ENCODE measurements around the gene PPARD. TPM values are rescaled to one million over a fixed set of nuclear protein-coding genes. Genes with fewer than 3 reads are reported as not detected.
A peak's percentile ranks its signal among the peaks of the same experiment; 100 is the strongest.

The PPARD gene
- polyA plus RNA-seq, 1 experiment: 40.9 TPM

DNA sequence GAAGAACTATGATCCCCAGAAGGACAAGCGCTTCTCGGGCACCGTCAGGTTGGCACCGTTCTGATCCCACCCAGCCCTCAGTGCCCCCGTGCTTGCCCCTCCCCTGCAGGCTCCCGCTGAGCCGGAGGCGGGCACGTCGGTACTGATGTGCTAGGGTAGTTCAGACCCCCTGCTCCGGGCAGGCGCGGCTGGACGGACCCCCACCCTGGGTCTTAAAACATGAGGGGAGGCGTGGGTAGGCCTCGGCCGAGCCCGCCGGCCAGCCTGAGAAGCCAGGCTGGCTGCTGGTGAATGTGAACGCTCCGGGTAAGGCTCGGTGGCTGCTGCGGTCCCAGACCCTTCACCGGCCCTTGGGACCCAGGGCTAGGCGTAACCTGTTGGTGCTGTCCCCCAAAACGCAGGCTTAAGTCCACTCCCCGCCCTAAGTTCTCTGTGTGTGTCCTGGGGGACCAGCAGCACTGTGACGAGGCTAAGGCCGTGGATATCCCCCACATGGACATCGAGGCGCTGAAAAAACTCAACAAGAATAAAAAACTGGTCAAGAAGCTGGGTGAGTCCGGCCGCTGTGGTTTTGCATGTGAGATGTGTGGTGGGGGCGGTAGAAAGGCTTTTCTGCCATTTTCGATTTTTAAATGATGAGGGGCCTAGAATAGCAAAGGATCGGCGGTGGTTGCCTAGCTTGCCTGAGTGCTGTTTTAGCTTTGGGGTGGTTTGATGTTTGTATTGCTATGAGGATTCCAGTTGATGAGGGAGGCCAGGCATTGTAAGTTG, 126.8 kb downstream of the PPARD start:
- POLR2A ChIA-PET: interaction anchor here (0.8 kb wide), 1 partner anchor 127 kb away, joined by 3 read pairs; the partner anchor contains the start of gene PPARD
- Histone ChIP-seq H3K36me3 (ENCODE audit: control insufficient read depth, insufficient read depth, low read length) (peaks cover 16% of the 10 kb centered on the region), H3K27me3 (ENCODE audit: control insufficient read depth, insufficient read depth, low read length) (no peaks in the 10 kb centered on the region), H3K4me3 (ENCODE audit: low read depth, low read length) (peak overlapping the region; percentile 80)
- TF ChIP-seq, protein P1, sequence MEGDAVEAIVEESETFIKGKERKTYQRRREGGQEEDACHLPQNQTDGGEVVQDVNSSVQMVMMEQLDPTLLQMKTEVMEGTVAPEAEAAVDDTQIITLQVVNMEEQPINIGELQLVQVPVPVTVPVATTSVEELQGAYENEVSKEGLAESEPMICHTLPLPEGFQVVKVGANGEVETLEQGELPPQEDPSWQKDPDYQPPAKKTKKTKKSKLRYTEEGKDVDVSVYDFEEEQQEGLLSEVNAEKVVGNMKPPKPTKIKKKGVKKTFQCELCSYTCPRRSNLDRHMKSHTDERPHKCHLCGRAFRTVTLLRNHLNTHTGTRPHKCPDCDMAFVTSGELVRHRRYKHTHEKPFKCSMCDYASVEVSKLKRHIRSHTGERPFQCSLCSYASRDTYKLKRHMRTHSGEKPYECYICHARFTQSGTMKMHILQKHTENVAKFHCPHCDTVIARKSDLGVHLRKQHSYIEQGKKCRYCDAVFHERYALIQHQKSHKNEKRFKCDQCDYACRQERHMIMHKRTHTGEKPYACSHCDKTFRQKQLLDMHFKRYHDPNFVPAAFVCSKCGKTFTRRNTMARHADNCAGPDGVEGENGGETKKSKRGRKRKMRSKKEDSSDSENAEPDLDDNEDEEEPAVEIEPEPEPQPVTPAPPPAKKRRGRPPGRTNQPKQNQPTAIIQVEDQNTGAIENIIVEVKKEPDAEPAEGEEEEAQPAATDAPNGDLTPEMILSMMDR (IDR thresholded peaks at IDR 0.05; ENCODE audit: insufficient read depth, low read depth, low read length): no peak
- DNase-seq (ENCODE audit: low read depth): no peak
- CTCF ChIA-PET: interaction anchor here (0.8 to 3.3 kb wide), 15 partner anchors 9 to 180 kb away, joined by 3 to 22 read pairs (median 5); partner anchors contain the start of genes DEF6, FANCE and PPARD

DNA sequence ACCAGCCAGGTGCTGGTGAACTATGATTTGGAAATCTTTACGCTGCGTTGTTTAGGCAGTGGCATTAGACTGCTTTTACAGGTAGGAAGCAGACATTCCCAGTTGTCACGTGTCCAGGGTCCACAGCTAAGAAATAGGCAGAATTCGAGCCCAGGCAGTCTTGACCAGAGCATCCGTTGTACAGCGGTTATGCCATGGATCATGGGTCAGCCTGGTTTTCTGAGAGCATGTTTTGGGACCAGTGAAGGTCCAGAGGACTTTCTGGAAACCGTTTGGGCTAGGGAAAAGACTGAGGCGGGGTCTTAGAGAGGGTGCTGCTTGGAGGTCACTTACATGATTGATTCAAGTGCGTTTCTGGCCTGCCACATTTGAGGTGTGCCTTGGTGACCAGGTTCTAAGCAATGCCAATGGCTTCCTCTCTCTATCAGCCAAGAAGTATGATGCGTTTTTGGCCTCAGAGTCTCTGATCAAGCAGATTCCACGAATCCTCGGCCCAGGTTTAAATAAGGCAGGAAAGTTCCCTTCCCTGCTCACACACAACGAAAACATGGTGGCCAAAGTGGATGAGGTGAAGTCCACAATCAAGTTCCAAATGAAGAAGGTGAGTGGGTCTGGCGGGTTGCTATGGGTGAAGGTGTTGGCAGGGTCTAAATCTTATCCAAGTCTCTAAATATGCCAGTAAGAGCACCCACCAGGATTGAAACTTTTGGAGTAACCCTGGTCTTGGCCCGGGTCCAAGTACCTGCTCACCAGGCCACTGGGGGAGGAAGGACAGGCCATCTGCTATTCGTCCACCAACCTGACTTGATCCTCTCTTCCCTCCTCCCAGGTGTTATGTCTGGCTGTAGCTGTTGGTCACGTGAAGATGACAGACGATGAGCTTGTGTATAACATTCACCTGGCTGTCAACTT, 127.6 kb downstream of the PPARD start:
- no peak for DNase-seq (ENCODE audit: low read depth)
- TF ChIP-seq, protein P1 (IDR thresholded peaks at IDR 0.05; ENCODE audit: insufficient read depth, low read depth, low read length): no peak
- Histone ChIP-seq H3K4me3 (ENCODE audit: low read depth, low read length) (peak overlapping the region; percentile 80), H3K36me3 (ENCODE audit: control insufficient read depth, insufficient read depth, low read length) (peaks cover 25% of the 10 kb centered on the region), H3K27me3 (ENCODE audit: control insufficient read depth, insufficient read depth, low read length) (no peaks in the 10 kb centered on the region)
- POLR2A ChIA-PET: interaction anchor here (0.8 kb wide), 1 partner anchor 128 kb away, joined by 3 read pairs; the partner anchor contains the start of gene PPARD
- CTCF ChIA-PET: interaction anchor here (0.8 to 3.3 kb wide), 6 partner anchors 8 to 173 kb away, joined by 3 to 22 read pairs (median 4); partner anchors contain the start of gene DEF6

DNA sequence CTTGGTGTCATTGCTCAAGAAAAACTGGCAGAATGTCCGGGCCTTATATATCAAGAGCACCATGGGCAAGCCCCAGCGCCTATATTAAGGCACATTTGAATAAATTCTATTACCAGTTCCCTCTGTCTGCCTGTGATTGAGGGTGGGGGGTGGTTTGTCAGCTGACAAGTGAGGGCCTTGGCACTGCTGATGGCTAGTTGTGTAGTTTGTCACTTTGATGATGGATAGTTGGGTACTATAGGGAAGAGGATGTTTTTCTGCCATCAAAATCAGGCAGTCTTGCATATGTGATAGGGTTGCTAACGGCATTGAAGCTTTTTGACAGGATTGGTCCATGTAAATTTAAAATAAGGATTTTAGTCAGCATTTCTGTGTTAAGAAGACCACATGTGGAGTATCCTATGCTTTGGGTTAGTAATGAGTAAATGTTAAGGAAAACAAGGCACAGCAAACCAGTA, 128.3 kb downstream of the PPARD start:
- ChIA-PET CTCF (interaction anchor here (0.5 to 1.1 kb wide), 2 partner anchors 11 to 19 kb away, joined by 3 read pairs; no protein-coding TSS in a partner anchor), POLR2A (interaction anchor here (0.6 kb wide), 1 partner anchor 18 kb away, joined by 4 read pairs; no protein-coding TSS in a partner anchor)
- DNase-seq (ENCODE audit: low read depth): no peak
- peaks cover 28% of the 10 kb centered on the region for H3K36me3 ChIP-seq (ENCODE audit: control insufficient read depth, insufficient read depth, low read length)
- TF ChIP-seq, protein P1 (IDR thresholded peaks at IDR 0.05; ENCODE audit: insufficient read depth, low read depth, low read length): no peak
- H3K4me3 ChIP-seq (ENCODE audit: low read depth, low read length): no peak overlapping the region
- no peaks in the 10 kb centered on the region for H3K27me3 ChIP-seq (ENCODE audit: control insufficient read depth, insufficient read depth, low read length)

DNA sequence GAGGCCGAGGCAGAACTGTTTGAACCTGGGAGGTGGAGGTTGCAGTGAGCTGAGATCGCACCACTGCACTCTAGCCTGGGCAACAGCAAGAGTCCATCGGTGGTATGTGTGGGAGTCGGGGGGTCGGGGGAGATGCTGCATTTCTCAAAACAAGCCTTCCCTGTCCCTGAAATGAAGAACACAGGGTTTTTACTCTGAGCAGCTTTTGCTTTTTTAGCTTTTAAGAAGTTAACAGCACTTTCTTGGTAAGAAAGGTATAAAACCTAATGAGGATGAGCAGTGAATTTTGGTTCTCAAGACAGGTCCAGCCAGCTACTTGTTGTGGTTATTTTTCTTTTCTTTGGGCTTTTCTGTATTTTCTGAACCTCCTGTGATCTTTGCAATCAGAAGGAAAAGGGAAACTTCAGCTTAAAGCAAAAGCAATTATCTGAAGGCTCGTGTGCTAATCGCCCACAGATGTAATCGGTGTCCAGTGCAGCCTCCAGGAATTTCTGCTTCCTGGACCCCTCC, 129.5 kb downstream of the PPARD start:
- Histone ChIP-seq H3K36me3 (ENCODE audit: control insufficient read depth, insufficient read depth, low read length) (peaks cover 28% of the 10 kb centered on the region), H3K27me3 (ENCODE audit: control insufficient read depth, insufficient read depth, low read length) (no peaks in the 10 kb centered on the region), H3K4me3 (ENCODE audit: low read depth, low read length) (no peak overlapping the region)
- POLR2A ChIA-PET: interaction anchor here (0.6 kb wide), 1 partner anchor 70 kb away, joined by 3 read pairs; no protein-coding TSS in a partner anchor
- DNase-seq (ENCODE audit: low read depth): no peak
- TF ChIP-seq, protein P1 (IDR thresholded peaks at IDR 0.05; ENCODE audit: insufficient read depth, low read depth, low read length): no peak
- CTCF ChIA-PET: interaction anchor here (0.8 to 1.8 kb wide), 5 partner anchors 8 to 129 kb away, joined by 3 read pairs; no protein-coding TSS in a partner anchor

All from BJ (cell line).